NCI-H2171 (cell line): ENCODE results near the gene GPR176.
"Not testable (repeated sequence)": the region's sequence is repeated elsewhere in the genome, so short reads cannot be mapped to it uniquely, and the experiment has no call there.

Source experiments
- DNase-seq: peaks from one replicate; lab custom pipeline; 2025; lab: John Stamatoyannopoulos, UW

Gene GPR176

GRCh38 chr15:39856357-39856756, 63.7 kb downstream of the GPR176 start:
- DNase-seq, result no peak

DNA sequence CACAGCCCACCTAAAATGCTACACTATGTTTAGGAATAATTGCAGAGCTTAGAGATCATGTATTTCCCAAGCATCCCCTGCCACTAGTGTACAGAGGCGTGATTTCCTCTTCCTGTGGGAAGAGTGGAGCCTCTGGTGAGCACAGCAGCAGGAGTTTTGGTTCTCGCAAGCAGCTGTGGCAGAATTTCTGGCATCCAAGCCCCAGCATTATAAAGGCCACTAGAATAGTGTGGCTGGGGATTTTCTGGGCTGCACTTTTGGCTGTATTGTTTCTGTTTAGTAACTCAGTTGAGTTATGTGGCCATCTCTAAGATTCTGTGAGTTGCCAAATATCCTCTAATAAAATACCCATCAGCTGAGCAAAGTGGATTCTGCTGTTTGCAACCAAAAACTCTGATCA, 64.7 kb downstream of the GPR176 start:
- no peak for DNase-seq

DNA sequence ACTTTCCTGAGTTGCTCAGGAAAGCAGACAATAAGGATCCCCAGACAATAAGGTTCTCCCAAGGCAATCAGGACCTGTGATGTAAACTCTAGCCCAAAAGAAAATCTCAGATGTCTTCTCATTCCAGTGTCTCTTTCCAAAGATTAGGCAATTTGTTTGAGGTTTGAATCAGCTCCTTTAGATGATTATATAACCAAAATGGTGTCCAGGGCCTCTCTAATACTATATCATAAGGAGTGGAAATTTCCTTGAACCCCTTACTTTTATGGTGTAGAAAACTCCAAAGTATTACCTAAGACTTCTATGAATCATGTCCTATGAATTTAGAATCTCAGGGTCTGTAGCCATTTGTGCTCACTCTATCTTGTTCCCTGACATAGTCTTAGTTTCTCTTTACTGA, 65.9 kb downstream of the GPR176 start:
- DNase-seq, result no peak

GRCh38 chr15:39852250-39852649, 67.8 kb downstream of the GPR176 start:
- no peak for DNase-seq

- DNase-seq, result no peak
Observed at GRCh38 chr15:39851500-39852092, 68.5 kb downstream of the GPR176 start.

- DNase-seq, result no peak
Observed at GRCh38 chr15:39850436-39850835, 69.6 kb downstream of the GPR176 start.

DNA sequence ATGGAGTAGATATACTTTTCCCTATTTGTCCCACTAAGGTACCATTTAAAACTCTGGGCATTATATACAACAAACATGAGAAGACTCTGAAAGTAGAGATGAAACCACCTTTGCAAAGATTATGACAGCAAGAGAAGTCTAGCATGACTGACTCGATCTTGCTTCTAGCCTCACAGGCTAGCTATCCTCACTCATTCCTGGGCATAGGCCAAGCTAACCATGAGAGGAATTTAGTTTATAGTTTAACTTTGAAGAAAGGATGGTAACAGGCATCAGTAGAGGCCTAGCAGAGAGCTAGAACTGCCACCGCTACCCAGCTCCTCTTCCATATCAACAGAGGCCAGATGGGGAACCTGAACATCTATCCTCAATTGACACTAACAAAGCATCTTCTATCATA, 74.0 kb downstream of the GPR176 start:
- DNase-seq, result no peak

DNA sequence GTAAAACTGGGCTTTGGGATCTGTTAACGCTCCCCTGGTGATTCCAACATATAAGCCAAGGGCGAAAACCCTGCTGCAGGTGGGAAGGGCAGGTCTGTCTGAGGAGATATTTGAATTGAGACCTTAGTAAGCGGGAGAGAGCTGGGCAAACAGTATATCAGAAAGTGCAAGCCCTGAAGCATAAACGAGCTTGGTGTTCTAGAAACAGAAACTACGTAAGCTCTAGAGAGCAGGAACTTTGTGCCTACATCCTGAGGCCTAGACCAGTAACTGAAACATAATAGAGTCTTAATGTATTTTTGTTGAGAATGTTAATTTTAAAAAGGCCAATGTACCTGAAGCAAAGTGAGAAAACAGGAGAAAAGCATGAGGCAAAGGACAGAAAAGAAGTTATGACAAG, 74.5 kb downstream of the GPR176 start:
- DNase-seq, result no peak

GRCh38 chr15:39843565-39843964, 76.5 kb downstream of the GPR176 start:
- DNase-seq, result no peak

DNA sequence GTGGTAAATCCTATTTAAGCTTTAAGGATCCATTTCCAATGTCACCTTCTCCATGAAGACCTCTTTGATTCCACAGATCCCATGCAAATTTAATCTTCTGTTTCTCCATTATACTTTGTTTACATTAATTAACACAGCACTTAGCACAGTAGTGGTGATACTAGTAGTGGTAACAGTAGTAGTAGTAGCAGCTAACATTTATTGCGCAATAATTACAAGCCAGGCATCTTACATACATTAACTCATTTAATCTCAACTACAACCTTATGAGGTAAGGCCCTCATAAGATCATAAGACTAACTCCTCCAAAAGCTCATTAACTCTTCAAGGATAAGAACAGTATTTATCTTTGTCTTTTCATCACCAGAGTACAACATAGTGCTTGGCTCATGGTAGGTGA, 82.6 kb downstream of the GPR176 start:
- no peak for DNase-seq

DNA sequence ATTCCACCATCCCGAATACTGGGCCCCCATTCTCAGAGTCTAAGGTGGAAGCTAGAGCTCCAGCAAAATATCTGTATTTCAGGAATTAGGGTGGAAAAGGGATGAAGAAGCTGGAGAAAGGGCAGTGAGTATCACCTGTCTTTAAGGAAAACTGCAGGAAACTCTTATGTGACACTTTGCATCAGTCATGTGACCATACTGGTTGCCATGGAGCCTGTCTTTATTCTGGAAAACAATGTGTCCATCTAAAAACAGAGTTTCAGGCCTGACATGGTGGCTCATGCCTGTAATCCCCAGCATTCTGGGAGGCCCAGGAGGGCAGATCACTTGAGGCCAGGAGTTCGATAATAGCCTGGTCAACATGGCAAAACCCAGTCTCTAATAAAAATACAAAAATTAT, 84.5 kb downstream of the GPR176 start:
- DNase-seq, result no peak

GRCh38 chr15:39834256-39834655, 85.8 kb downstream of the GPR176 start:
- no peak for DNase-seq

DNA sequence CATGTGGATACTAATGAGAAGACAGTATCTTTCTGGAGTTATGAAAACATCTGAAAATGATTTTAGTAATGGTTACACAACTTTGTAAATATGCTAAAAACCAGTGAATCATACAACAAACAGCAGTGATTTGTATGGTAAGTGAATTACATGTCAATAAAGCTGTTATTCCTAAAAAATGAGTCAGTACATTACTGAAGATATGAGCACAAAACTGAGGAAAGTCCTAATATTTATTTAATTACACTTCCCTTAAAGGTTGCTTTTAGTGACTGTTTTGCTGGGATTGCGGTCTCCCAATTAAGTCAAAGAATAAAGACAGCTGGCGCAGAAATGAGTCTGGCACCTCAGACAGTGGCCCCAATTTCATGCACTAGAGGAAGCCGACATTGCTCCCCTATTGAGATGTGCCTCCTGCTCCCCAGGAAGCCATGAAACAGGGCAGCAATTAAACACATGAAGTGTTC, 86.5 kb downstream of the GPR176 start:
- DNase-seq, result no peak

GRCh38 chr15:39830166-39830565, 89.9 kb downstream of the GPR176 start:
- DNase-seq, result no peak

DNA sequence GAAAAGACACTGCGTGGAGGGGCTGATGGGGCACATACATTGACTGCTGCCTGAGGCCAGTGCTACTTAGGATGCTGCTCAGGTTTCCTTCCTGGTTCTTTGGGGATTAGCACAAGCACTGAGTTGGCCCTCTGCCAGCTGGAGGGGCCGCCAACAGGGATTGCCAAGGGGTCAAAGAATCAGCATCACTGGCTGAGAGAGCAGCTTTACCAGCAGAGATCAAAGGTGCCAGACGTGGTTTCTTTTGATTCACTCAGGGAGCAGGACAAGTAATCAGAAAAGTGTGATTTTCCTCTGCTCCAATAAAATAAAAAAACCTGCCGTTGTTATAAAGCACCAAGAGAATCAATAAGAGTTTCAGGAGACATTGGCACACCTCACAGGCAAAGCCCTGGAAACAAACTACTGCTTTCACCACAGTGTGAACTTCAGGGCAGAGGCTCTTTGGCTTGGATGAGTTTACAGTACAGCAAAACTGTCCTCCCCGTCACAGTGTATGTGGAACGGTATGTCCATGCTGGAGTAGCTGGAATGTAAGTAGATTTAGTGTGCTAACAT, 91.6 kb downstream of the GPR176 start:
- peak; percentile 27 for DNase-seq

GRCh38 chr15:39826975-39827374, 93.1 kb downstream of the GPR176 start:
- no peak for DNase-seq

GRCh38 chr15:39823634-39824033, 96.4 kb downstream of the GPR176 start:
- DNase-seq, result no peak

DNA sequence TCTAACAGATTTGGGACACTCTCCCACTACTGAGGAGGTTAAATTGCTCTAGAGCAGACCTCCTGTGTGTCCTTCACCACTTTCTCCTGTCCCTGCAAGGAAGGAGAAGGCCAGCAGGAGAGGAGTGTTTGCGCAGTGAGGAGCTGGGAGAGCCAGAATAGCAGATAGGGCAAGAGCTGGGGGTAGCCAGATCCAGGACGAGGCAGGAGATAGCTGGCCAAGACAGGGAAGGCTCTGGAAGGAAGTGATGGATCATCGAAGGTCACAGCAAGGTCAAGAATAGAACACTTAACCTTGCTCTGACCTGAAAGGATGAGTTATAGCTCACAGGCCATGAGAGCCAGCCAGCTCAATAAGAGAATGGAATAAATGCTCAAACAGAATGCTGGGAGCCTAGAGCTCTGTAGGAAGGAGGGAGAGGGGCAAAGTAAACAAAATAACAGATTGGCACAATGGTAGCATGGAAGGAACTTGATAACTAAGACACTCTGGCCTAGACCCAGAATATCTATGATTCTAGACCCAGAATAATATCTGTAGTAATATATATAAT, 99.9 kb downstream of the GPR176 start:
- DNase-seq, result no peak

DNA sequence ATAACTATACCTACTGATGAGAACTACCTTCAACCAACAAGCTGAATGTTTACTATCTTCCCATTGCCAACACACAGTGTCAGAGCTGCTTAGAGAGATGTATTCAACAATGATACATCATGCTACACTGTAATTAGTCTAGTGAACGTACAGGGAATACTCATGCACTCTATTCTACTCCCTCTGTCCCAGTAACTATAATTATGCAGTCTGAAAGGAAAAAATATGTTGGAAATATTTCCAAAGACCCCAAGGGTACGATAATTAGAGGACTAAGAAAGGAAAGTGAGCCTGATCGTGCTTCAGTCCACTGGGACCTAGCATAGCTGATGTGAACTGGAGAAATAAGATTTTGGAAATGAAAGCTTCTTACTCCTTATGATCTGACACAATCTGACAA, 100.5 kb downstream of the GPR176 start:
- DNase-seq, result no peak

GRCh38 chr15:39817892-39818291, 102.2 kb downstream of the GPR176 start:
- DNase-seq, result no peak

- no peak for DNase-seq
Observed at GRCh38 chr15:39814489-39814888, 105.6 kb downstream of the GPR176 start.

GRCh38 chr15:39812651-39813050, 107.4 kb downstream of the GPR176 start:
- DNase-seq, result not testable (repeated sequence)

DNA sequence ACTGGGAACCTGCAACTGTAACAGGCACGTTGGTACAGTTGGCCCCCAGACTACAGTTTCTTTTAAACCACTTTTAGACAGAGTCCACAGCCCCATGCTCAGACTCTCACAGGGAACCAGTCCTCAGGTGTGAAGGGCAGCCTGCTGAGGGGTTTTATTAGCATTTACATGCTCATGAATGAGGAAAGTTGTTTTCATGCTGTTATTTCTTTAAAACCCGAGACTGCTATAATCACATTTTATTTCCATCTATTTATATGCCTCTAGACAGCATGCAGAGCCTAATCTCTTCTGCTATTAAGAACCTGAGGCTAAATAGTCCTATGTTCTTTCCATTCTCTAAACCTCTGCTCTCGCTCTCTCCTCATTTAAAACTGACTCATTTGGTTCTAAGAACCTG, 111.2 kb downstream of the GPR176 start:
- no peak for DNase-seq

- no peak for DNase-seq
Observed at GRCh38 chr15:39807791-39808190, 112.3 kb downstream of the GPR176 start.
